Measurements from ENCODE around the gene ELMOD1. TPM values are rescaled to one million over a fixed set of nuclear protein-coding genes. Genes with fewer than 3 reads are reported as not detected.
"Not testable (repeated sequence)": the region's sequence is repeated elsewhere in the genome, so short reads cannot be mapped to it uniquely, and the experiment has no call there.

The ELMOD1 gene
- total RNA-seq = not detected in 2 replicates

DNA sequence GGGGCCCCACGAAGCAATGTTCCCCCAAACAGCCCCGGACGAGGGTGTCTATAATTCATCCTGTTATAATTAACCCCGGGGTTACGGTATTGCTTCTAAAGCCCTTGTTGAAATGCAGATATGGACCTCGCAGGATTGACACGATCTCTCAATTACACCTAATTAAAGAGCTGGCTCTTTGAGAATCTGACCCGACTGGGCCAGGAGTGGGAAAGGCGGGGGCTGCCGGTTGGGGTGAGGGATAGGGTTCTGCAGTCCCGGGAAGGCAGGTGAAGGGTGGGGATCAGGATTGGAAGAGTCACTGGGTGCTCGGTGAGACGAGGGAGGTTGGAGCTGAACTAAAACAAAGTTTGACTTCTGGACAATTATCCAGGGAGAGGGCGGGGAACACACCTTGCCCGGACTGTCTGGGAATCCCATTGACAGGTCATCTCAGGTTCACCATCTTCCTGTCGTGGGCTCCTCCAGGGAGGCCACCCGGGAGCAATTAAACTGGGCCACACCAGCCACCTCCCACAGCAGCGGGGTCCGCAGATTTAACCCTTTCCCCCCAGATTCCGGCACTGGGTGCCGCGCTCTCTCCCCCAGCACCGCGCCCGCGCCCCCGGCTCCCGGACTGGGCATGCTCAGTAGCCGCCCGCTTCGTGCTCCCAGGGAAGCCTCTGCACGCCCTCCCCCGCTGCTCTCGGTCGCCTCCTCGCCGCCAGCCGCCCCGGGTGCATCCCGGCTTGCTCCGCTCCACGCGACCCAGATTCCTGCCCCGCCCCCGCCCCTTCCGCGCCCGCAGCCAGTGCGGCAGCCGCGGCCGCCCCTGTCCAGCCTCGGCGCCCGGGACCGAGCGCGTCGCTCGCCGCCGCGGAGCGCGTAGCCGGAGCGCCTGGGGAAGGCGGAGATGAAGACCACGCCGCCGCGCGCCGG lies at the start of gene ELMOD1:
Gene ELMOD1 (plus strand): TSS at position 688 of the 918 bp plus-strand sequence. CDS start 27,043 bp downstream, outside the sequence.
- intact Hi-C loops (cut with micrococcal nuclease) = no loop called here

DNA sequence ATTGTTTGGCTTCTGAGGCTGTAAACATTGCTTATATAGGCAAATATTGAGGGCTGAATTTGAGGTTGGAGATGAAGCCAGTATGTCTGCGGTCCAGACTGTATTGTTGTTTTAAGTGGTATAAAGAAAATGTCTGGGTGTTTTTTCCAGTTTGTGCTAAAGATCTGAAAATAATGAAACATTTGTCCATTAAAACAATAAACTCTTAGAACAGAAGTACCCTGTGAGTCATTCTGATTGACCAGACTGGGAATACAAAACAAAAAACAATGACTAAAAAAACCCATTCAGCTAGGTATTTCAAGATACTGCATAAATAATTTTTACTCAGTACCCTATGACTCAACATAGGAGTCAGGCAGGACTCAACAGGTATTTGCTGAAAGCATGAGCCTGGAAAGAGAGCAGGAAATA lies 45.8 kb upstream of the ELMOD1 start:
- intact Hi-C loops (cut with micrococcal nuclease) = no loop called here

DNA sequence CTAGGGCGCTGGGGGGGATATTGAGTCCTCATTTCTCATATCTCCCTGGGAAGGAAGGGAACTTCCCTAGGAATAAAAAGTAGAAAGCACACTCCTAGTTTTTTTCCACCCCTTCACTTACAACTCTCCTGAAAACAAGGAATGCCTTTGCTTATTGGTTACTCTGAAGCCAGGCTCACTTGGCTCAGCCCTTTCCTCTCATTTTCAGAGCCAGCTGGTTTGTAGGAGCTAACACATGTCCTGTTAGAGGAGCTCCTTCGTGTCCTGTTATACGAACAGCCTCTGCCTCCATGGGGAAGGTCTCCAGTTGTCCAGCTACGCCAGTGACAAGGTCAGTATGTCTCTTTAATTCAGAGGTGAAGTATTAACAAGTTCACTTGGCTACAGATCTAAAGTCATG lies 43.0 kb upstream of the ELMOD1 start:
- intact Hi-C loops (cut with micrococcal nuclease) = no loop called here

DNA sequence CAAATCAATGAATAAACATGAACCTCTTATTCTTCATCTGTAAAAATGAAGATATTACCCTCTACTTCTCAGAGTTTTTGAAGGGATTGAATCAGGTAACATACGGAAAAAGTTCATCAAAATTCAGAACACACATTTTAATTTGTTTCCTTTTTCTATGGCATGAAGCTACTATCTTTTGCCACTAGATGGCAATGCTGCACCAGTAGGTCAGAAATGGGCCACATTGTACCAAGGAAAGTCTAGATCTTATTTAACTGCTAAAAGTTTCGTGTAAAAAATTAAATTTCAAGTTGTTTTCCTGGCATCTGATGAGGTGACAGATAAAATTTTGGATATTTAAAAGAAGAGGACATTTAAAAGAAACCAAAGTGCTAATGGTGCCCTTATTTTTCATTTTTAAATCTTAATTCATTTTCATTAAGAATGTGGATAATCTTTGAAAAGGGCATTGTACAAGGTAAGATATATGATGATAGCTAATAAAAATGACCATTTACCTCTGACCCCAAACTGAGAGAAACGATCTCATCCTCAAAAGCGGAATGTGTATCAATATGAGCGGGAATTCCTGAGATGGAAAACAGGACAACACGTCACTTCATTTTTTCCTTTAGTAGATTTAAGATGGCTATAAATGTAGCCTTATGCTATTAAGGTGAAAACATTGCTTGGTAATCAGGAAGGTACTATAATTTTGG lies 41.5 kb upstream of the ELMOD1 start:
- intact Hi-C loops (cut with micrococcal nuclease) = loop anchor here (1.0 kb wide), 1 partner anchor 140 kb away; no protein-coding TSS in a partner anchor

DNA sequence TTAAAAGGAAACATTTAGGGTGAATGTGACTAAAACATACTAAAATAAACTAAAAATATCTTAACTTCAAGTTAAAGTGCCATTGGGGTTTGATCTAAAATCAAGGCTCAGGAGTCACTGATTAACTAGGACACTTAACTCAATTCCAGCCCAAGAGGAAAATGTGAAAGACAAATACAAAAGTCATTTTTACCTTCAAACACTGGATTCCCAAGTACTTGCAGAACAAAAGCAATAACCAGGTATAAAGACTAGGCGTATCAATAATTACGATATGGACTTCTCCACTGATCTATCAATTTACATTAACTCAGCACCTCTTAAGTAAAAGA lies 41.0 kb upstream of the ELMOD1 start:
- intact Hi-C loops (cut with micrococcal nuclease) = loop anchor here (1.0 kb wide), 1 partner anchor 139 kb away; no protein-coding TSS in a partner anchor

DNA sequence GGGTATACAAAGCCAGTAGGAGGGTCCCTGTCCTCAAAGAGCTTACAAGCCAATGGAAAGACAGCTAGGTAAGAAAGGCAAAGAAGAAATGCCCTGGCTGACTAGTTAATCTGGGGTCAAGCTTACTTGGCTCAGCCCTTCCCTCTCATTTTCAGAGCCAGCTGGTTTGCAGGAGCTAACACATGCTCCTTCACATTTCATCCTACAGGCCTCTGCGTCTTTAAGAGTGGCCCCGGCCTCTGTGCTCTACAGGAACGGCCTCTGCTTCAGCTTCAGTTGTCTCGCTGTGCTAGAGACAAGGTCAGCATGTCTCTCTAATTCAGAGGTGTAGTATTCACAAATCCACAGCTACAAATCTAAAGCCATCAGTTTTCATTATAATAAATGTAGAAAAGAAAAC lies 40.6 kb upstream of the ELMOD1 start:
- intact Hi-C loops (cut with micrococcal nuclease) = no loop called here

DNA sequence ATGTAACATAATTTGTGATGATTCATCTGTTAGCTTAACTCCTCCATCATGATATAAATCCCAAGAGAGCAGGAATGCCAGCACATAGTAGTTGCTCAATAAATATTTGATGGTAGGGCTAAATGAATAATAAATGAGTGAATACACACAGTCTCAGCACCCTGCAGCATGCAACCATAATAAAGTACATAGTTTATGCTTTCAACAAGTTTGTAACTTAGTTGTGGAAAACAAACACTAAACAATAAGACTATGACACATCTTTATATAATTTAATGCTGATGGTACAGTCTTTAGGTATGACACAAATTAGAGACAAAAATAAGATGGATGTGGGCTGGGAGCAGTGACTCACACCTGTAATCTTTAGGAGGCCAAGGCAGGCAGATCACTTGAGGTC lies 29.3 kb upstream of the ELMOD1 start:
- intact Hi-C loops (cut with micrococcal nuclease) = loop anchor here (5.0 to 10.0 kb wide), 4 partner anchors 36 to 903 kb away; partner anchors contain the start of genes ACAT1 and C11orf65

DNA sequence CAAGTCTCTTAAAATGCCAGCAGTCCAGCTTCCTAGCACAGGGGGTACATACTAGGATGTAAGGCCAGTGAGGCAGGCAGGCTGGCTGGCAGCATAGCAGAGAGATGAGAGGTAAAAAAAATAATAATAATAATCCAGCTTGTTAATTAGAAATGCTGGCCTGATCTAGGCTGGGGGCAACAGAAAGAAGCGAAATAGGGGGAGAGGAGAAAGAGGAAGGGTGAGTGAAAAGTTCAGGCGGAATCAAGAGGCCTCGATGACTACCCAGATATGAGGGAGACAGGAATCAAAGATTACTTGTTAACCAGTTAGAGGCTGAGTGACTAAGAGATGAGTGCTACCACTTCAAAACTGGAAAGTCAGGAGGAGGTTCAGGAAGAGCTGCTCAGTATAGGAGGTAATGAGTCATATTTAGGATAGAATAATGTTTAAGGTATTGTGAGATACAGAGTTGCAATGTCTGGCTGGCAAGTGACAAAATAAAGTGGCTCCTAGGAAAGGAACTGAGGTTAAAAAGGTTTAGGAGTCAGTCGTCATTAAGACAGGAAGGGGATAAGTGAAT lies 28.2 kb upstream of the ELMOD1 start:
- intact Hi-C loops (cut with micrococcal nuclease) = loop anchor here (1.0 to 10.0 kb wide), 5 partner anchors 35 to 902 kb away; partner anchors contain the start of genes ACAT1 and C11orf65

DNA sequence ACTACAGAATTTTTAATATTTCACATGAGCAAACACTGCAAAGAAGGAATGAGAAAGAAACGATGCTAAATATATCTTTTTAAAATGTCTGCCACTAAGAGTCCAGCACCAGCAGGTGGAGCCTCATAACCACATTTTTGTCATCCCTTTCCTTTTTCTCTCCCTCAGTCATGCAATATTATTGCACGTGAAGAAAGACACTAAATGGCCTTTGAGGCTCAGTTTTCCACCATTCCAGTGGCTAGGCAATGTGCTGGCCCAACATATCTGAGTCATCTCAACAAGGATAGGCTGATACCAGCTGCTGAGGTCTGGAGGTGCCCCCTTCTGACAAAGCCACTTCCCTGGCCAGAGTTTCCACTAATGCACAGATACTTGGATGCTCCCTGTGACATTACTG lies 27.2 kb upstream of the ELMOD1 start:
- intact Hi-C loops (cut with micrococcal nuclease) = loop anchor here (1.0 to 10.0 kb wide), 7 partner anchors 34 to 1541 kb away; partner anchors contain the start of genes ACAT1, C11orf65, CUL5 and MSANTD4

DNA sequence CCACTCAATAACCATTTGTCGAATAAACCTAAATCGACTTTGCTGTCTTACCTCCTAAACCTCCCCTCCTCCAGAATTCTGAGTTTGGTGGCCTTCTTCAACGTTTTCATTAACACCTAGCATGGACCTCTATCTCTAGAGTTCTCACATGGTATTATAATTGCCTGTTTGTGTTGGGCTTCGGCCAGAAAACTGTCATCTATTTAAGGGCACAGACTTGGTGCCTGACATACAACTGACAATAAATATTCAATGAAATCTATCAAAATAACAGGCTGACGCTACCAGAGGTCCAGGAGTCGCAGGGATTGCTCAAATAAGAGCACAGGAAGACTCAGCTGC lies 26.1 kb upstream of the ELMOD1 start:
- intact Hi-C loops (cut with micrococcal nuclease) = loop anchor here (1.0 to 10.0 kb wide), 10 partner anchors 11 to 1542 kb away; partner anchors contain the start of genes ACAT1, C11orf65, CUL5 and CWF19L2

DNA sequence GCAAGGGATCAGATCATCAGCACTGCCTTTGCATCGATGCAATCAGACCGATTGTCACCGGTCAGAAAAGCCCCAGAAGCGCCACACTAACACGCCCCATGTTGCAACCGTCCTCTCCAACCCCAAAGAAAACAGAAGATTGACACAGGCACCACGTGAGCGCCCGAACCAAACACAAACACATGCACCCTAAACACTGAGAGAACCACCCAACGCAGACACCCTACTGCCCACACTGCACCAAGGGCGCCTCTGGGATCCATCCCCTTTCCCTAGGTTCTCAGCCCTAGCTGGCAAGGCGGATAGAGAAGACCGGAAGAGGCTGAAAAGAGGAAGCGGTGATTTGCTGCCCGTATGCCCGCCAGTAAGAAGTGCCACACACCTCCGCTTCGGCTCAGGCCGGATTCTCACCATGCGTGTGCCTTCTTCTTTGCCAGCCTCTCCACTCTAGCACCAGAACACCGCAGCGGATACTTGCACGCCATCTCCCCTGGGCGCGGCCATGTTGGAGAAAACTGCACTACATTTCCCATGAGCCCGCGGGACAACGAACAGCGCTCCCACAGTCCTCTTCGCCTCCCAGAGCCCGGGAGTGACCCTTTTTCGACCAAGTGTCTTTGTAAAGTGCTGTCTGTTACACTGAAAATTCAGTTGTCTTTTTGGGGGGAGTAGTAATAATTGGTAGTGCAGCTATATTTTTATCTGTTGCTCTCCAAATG lies 25.6 kb upstream of the ELMOD1 start, which contains the start of gene ALKBH8:
Gene ALKBH8 (minus strand): TSS at position 517 of the 719 bp plus-strand sequence. CDS start 4,842 bp downstream, outside the sequence.
- intact Hi-C loops (cut with micrococcal nuclease) = loop anchor here (1.0 to 10.0 kb wide), 8 partner anchors 11 to 1543 kb away; partner anchors contain the start of genes ACAT1, C11orf65, CUL5 and CWF19L2

DNA sequence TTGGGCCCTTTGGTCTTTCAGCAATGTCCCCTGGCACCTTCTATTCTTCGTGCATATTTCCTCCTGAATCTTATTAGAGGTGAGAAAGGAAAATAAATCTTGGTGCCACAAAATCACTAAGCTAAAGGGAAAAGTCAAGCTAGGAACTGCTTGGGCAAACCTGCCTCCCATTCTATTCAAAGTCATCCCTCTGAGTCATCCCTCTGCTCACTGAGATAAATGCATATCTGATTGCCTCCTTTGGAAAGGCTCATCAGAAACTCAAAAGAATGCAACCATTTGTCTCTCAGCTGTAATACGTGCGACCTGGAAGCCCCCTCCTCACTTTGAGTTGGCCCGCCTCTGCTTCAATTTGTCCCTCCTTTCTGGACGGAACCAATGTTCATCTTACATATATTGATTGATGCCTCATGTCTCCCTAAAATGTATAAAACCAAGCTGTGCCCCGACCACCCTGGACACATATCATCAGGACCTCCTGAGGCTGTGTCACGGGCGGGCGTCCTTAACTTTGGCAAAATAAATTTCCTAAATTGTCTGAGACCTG lies 24.9 kb upstream of the ELMOD1 start:
- intact Hi-C loops (cut with micrococcal nuclease) = loop anchor here (1.0 to 10.0 kb wide), 9 partner anchors 10 to 1543 kb away; partner anchors contain the start of genes AASDHPPT, ACAT1, C11orf65 and CUL5

DNA sequence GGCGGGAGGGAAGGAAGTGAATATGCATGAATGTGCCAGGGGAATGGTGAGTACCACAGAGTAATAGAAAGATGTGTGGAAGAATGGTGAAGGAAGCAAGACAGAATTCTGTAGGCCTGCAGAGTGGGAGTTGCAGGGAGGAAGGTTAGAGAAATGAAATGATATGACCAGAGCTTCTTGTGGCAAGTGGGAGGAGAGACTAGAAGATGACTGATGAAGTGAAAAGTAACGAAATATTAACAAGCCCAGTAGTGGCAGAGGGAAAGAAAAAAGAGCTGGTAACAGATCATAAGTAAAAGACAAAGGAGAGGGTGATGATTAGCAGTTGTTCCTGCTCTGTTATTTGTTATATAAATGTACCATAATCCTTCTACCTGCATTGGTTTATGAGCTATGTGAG lies 24.4 kb upstream of the ELMOD1 start:
- intact Hi-C loops (cut with micrococcal nuclease) = loop anchor here (2.0 to 10.0 kb wide), 5 partner anchors 291 to 1490 kb away; partner anchors contain the start of genes AASDHPPT, ACAT1, C11orf65 and KBTBD3

DNA sequence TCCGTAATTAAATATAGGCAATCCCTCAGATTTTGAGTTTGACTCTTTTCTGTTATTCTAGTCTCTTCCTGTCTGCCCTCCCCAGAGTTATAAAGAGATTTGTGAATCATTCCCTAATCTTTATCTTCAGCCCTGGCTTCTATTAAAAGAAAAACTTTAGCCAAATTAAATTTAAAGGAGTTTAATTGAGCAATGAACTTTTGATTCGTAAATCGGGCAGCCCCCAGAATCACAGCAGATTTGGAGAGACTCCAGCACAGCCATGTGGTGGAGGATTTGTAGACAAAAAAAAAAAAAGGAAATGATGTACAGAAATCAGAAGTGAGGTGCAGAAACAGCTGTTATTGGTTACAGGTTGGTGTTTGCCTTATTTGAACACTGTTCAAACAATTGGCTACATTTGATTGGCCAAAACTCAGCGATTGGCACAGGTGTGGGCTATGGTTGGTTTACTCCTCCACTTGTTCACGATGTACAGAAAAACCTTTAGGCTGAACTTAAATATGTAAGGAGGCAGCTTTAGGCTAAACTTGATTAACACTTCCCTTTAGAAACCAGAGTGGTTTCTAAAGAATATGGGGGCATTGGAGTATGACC lies 23.1 kb upstream of the ELMOD1 start:
- intact Hi-C loops (cut with micrococcal nuclease) = loop anchor here (2.0 to 10.0 kb wide), 5 partner anchors 289 to 1491 kb away; partner anchors contain the start of genes AASDHPPT, ACAT1, C11orf65 and KBTBD3

DNA sequence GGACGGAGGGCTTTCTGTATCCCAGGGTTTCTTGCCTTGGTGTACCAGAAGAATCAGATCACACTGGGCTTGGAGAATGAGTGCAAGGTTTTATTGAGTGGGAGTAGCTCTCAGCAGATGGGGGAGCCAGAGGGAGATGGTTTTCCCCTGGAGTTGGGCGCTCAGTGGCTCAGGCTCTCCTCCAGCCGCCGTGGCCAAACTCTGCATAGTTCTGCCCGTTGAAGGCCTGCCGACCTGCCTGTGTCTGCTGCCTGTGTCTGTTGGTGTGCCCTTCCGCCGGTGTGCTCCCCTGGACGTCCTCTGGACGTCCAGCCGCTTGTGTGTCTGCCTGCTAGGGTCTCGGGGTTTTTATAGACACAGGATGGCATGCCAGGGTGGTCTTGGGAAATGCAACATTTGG lies 20.9 kb upstream of the ELMOD1 start:
- intact Hi-C loops (cut with micrococcal nuclease) = no loop called here

DNA sequence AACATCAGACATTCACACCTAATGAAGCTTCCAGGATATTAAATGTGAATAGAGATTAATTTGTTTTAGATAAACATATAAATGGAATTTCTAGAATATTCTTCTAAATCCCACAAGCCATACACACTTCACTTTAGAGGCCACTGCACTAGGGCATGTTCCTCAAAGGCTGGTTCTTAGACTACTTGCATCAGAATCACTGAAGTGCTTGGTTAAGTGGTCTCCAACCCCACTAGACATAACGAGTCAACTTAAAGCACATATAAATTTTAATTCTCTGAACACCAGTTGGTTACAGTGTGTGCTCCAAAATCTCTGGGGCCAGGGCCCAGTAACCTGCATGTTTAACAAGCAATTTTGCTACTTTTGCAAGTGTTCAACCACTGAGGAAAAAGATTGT lies 17.5 kb upstream of the ELMOD1 start:
- intact Hi-C loops (cut with micrococcal nuclease) = no loop called here

DNA sequence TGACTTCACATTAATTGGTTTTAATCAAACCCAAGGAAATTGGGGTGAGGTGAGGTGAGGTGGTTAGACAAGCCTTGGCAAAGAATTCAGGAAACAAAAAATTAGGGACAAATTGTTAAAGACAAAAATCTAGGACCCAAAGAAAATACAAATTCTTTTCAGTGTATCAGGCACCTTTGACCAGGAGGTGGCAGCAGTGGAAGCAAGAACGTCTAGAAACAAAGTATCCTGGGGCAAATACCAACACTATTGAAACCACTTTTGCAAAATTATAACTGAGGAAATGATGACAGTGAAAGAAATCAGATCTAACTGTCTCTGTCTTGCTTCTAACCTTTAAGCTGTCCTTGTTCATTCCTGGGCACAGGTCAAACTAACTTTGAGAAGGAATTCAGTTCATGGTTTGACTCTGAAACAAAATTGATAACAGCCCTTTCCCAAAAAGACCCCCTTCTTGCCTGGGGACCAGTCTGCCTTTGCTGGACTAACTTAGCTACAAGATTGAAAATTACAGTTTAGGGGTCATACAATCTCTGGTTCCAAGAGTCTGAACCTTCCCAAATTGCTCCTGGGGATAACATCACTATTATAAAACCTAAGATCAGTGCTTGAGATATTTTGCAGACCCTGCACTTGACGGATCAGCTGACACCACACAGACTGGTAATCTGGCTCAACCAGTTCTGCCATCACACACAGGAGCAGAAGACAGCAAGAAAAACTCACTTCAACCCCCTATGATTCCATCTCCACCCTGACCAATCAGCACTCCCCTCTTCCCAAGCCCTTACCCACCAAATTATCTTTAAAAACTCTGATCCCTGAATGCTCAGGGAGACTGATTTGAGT lies 14.2 kb upstream of the ELMOD1 start:
- intact Hi-C loops (cut with micrococcal nuclease) = loop anchor here (1.0 kb wide), 2 partner anchors 11 to 113 kb away; partner anchors contain the start of gene ALKBH8

DNA sequence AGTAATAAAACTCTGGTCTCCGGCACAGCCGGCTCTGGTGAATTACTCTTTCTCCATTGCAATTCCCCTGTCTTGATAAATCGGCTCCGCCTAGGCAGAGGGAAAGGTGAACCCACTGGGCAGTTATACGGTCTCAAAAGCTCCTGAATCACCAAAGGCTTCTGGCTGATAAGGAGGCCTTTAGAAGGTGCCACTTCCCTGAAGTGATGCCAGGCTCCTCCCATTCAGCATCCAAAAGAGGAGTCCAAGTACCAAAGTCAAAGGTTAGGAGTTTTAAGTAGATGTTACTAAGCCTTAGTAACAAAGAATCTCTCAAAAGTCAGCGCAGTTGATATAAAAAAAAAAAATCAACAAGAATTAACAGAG lies 13.6 kb upstream of the ELMOD1 start:
- intact Hi-C loops (cut with micrococcal nuclease) = no loop called here

DNA sequence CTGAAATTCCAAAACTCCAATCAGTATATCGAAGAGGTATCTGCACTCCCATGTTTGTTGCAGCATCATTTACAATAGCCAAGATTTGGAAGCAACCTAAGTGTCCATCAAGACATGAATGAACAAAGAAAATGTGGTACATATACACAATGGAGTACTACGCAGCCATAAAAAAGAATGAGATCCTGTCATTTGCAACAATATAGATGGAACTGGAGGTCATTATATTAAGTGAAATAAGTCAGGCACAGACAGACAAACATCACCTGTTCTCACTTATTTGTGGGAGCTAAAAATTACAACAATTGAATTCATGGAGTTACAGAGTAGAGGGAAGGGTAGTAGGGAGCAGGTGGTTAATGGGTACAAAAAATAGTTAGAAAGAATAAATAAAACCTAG lies 11.8 kb upstream of the ELMOD1 start:
- intact Hi-C loops (cut with micrococcal nuclease) = not testable (repeated sequence)

Data from T-helper 2 cell treated with Interferon-gamma antibody and Interleukin-4, amounts not matched to agents 100 ng/mL and 5 ng/mL, for 36 hours (primary cell).